Vagina (tissue), 2 donors: ENCODE results near the gene ZNF469. TPM values are rescaled to one million over a fixed set of nuclear protein-coding genes. Genes with fewer than 3 reads are reported as not detected.

ENCODE experiments used
- DNase-seq, 2 donors: peaks; one replicate each; pipeline ENCODE4 v3.0.0-alpha.2; 2017; ENCODE audit errors: extremely low spot score in 2 of 2
- H3K27ac ChIP-seq: fragments of 200-600 bp; sonication (generic); one replicate; pipeline ENCODE4 v1.5.1; 2019
- H3K27me3 ChIP-seq: fragments of 200-600 bp; sonication (generic); one replicate; pipeline ENCODE4 v1.5.1; 2019
- H3K36me3 ChIP-seq, 2 donors: fragments of 200-600 bp; sonication (generic); one replicate each; pipeline ENCODE4 v1.5.1; 2017 to 2019
- H3K4me1 ChIP-seq: fragments of 200-600 bp; sonication (generic); one replicate; pipeline ENCODE4 v1.5.1; 2019
- H3K4me3 ChIP-seq, 2 donors: fragments of 200-600 bp; sonication (generic); 1 replicate in 1 of 2; 2 replicates in 1 of 2; pipeline ENCODE4 v1.5.1; 2016 to 2019
- H3K9me3 ChIP-seq: fragments of 200-600 bp; sonication (generic); one replicate; pipeline ENCODE4 v1.5.1; 2019
- POLR2A ChIP-seq, 2 donors: fragments of 450-650 bp; IDR thresholded peaks; one replicate each; pipeline ENCODE4 v1.6.1; 2017; ENCODE audit warnings: antibody characterized with exemption in 2 of 2, mild to moderate bottlenecking in 2 of 2, moderate library complexity in 2 of 2
- POLR2AphosphoS5 ChIP-seq, 2 donors: sonication (generic); formaldehyde crosslinking; IDR thresholded peaks; one replicate each; pipeline ENCODE4 v1.9.0; 2017; ENCODE audit warnings: antibody characterized with exemption in 2 of 2, mild to moderate bottlenecking in 2 of 2, low read depth in 1 of 2; ENCODE audit not compliant: insufficient read depth in 1 of 2
- intact Hi-C: fragments of 100-400 bp; cut with DNase I; formaldehyde crosslinking; loops from one replicate; pipeline ENCODE4 v1.15.1; 2023
- total RNA-seq: library from RNA; depleted of rRNA; stranded (reverse); fragments of >200 nt; gene quantifications from one replicate; pipeline ENCODE4 v1.2.3, GENCODE V29; 2016
- TF ChIP-seq, protein P1 (sequence below), 3 experiments: fragments of 450-650 bp in 2 of 3; fragments of 200-600 bp in 1 of 3; sonication (generic) in 1 of 3; IDR thresholded peaks; one replicate each; pipeline ENCODE4 v1.5.1; 2017 to 2019; ENCODE audit warnings: antibody characterized with exemption in 3 of 3, mild to moderate bottlenecking in 2 of 3, moderate library complexity in 2 of 3

ZNF469 gene
- total RNA-seq, 1 donor from 2014 or later = 2.2 TPM

GRCh38 chr16:88378836-88379693 lies 3.7 kb upstream of the ZNF469 start:
- intact Hi-C loops = no loop called here
- H3K4me3 ChIP-seq = no peak overlapping the region
- no peak for DNase-seq
- H3K36me3 ChIP-seq = no peaks in the 10 kb centered on the region
- H3K27ac ChIP-seq = no peak overlapping the region
- H3K4me1 ChIP-seq = peaks cover 5% of the 10 kb centered on the region
- no peaks in the 10 kb centered on the region for H3K9me3 ChIP-seq
- TF ChIP-seq, protein P1, sequence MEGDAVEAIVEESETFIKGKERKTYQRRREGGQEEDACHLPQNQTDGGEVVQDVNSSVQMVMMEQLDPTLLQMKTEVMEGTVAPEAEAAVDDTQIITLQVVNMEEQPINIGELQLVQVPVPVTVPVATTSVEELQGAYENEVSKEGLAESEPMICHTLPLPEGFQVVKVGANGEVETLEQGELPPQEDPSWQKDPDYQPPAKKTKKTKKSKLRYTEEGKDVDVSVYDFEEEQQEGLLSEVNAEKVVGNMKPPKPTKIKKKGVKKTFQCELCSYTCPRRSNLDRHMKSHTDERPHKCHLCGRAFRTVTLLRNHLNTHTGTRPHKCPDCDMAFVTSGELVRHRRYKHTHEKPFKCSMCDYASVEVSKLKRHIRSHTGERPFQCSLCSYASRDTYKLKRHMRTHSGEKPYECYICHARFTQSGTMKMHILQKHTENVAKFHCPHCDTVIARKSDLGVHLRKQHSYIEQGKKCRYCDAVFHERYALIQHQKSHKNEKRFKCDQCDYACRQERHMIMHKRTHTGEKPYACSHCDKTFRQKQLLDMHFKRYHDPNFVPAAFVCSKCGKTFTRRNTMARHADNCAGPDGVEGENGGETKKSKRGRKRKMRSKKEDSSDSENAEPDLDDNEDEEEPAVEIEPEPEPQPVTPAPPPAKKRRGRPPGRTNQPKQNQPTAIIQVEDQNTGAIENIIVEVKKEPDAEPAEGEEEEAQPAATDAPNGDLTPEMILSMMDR (IDR thresholded peaks at IDR 0.05) = no peak
- TF ChIP-seq POLR2AphosphoS5 (IDR thresholded peaks at IDR 0.05; ENCODE audit: insufficient read depth in 1 of 2, low read depth in 1 of 2) (no peak), POLR2A (IDR thresholded peaks at IDR 0.05) (no peak)
- no peaks in the 10 kb centered on the region for H3K27me3 ChIP-seq

DNA sequence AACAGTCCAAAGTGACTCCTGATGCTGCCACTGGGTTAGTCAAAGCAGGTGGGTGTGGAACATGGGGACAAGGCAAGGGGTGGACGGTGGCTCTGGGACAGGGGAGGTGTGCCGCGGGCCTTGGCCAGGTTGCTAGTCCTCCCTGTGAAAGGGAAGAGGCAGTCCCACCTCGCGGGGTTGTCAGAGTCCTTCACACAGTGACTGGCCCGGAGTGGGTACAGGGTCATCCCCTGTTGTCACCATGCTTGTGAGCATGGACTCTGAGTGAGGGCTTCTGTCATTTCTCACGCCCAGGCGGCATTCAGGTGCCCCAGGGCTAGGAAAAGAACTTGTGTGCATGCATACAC lies 3.1 kb upstream of the ZNF469 start:
- intact Hi-C loops = no loop called here
- no peaks in the 10 kb centered on the region for H3K36me3 ChIP-seq

GRCh38 chr16:88380099-88380498 lies 2.7 kb upstream of the ZNF469 start:
- no peak for DNase-seq
- no peaks in the 10 kb centered on the region for H3K27me3 ChIP-seq
- H3K9me3 ChIP-seq = no peaks in the 10 kb centered on the region
- no peaks in the 10 kb centered on the region for H3K36me3 ChIP-seq
- intact Hi-C loops = no loop called here
- TF ChIP-seq, protein P1 (IDR thresholded peaks at IDR 0.05) = no peak
- TF ChIP-seq POLR2A (IDR thresholded peaks at IDR 0.05) (no peak), POLR2AphosphoS5 (IDR thresholded peaks at IDR 0.05; ENCODE audit: insufficient read depth in 1 of 2, low read depth in 1 of 2) (no peak)
- H3K4me1 ChIP-seq = peaks cover 15% of the 10 kb centered on the region
- H3K4me3 ChIP-seq = no peak overlapping the region
- no peak overlapping the region for H3K27ac ChIP-seq

More for the DNA sequence above, 3.1 kb upstream of the ZNF469 start:
- Histone ChIP-seq H3K9me3 (no peaks in the 10 kb centered on the region), H3K27me3 (no peaks in the 10 kb centered on the region), H3K27ac (no peak overlapping the region), H3K4me1 (peaks cover 11% of the 10 kb centered on the region), H3K4me3 (no peak overlapping the region)
- no peak for DNase-seq
- no peak for TF ChIP-seq POLR2A (IDR thresholded peaks at IDR 0.05)
- TF ChIP-seq, protein P1 (IDR thresholded peaks at IDR 0.05) = no peak
- TF ChIP-seq POLR2AphosphoS5 (IDR thresholded peaks at IDR 0.05; ENCODE audit: insufficient read depth in 1 of 2, low read depth in 1 of 2) = no peak

- Histone ChIP-seq H3K9me3 (no peaks in the 10 kb centered on the region), H3K36me3 (no peaks in the 10 kb centered on the region), H3K4me1 (peaks cover 15% of the 10 kb centered on the region), H3K4me3 (no peak overlapping the region), H3K27ac (no peak overlapping the region), H3K27me3 (no peaks in the 10 kb centered on the region)
- intact Hi-C loops = no loop called here
- no peak for DNase-seq
- TF ChIP-seq, protein P1 (IDR thresholded peaks at IDR 0.05) = no peak
- TF ChIP-seq POLR2A (IDR thresholded peaks at IDR 0.05) = no peak
- TF ChIP-seq POLR2AphosphoS5 (IDR thresholded peaks at IDR 0.05; ENCODE audit: insufficient read depth in 1 of 2, low read depth in 1 of 2) = no peak
Measured at GRCh38 chr16:88380619-88381018, 2.1 kb upstream of the ZNF469 start.

DNA sequence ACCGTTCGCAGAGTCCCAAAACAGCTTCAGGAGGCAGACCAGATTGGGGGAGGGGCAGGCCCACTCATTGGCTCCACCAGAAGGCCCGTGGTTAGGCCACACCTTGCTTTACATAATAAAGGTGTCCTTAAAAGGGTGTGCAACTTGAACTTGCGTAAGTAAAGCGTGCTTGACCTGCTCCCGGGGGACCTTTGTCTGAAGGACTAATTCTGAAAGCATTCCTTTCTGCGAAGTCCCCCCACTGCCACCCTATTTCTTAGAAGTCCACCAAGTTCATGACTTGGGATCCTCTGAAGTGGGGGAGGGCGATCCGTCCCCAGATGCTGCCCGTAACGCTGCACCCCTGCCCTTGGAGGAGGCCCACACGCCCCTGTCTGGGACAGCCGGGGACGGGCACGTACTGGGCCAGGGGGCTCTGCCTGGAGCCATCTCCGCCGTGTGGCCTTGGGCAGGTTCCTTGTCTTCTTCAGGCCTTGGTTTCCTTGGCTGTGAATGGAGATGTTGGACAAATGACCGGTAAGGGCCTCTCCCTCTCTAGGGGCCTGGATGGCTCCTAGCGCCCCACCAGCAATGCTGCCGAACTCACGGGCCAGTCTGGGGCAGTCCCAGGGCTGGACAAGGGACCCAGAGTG lies 823 bp upstream of the ZNF469 start:
- Histone ChIP-seq H3K27me3 (no peaks in the 10 kb centered on the region), H3K27ac (no peak overlapping the region), H3K4me3 (no peak overlapping the region), H3K9me3 (no peaks in the 10 kb centered on the region), H3K36me3 (no peaks in the 10 kb centered on the region), H3K4me1 (peaks cover 15% of the 10 kb centered on the region)
- intact Hi-C loops = no loop called here
- TF ChIP-seq POLR2A (IDR thresholded peaks at IDR 0.05) (no peak), POLR2AphosphoS5 (IDR thresholded peaks at IDR 0.05; ENCODE audit: insufficient read depth in 1 of 2, low read depth in 1 of 2) (no peak)
- TF ChIP-seq, protein P1 (IDR thresholded peaks at IDR 0.05) = no peak
- DNase-seq = no peak
